ENCODE measurements around the gene MFN2.
"Not testable (repeated sequence)": the region's sequence is repeated elsewhere in the genome, so short reads cannot be mapped to it uniquely, and the experiment has no call there.

The MFN2 gene

DNA sequence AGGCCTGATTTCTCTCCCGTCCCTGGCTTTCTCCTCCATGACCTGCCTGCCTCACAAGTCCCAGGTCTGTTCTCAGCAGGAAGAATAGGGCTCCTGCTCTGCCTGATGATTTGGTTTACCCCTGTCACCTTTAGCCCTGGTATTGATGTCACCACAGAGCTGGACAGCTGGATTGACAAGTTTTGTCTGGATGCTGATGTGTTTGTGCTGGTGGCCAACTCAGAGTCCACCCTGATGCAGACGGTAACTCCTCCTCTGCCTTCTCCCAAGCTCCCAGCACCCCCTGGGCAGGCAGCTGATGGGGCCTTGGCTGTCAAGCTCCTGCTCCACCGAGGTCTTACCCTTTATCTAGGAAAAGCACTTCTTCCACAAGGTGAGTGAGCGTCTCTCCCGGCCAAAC lies 18.4 kb downstream of the MFN2 start:
- no peak for DNase-seq (ENCODE audit: low read depth, low spot score)

DNA sequence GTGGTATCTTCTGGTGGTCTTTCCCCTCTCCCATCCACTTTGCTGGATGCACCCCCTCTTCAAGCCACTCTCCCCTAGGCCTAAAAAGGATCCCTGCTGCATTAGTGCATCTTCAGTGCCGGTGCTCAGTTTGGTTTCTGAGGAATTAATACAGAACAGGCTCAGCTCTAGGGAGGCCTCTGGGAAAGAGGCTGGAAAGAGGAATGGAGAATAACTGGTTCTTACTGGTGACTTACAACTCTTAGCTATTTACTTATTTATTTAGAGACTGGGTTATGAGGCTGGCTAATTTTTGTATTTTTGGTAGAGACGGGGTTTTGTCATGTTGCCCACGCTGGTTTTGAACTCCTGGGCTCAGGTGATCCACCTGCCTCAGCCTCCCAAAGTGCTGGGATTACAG lies 19.0 kb downstream of the MFN2 start:
- no peak for DNase-seq (ENCODE audit: low read depth, low spot score)

GRCh38 chr1:12001249-12001917 lies 21.1 kb downstream of the MFN2 start:
- no peak for DNase-seq (ENCODE audit: low read depth, low spot score)

DNA sequence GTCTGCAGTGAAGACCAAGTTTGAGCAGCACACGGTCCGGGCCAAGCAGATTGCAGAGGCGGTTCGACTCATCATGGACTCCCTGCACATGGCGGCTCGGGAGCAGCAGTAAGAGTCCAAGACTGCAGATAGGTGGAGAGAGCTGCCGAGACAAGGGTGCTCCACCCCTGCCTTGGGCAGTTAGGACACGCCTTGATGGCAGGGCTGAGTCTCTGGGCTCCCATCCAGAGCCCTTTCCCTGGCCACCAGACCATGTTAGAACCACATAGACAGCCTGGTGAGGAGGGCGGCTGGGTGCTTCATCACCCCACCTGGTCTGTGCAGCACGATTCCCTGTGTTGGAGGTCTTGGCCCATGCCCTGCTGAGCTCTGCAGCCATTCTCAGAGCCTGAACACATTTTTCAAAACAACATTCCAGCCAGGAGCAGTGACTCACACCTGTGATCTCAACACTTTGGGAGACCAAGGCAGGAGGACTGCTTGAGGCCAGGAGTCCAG lies 21.8 kb downstream of the MFN2 start:
- DNase-seq (ENCODE audit: low read depth, low spot score), result no peak

DNA sequence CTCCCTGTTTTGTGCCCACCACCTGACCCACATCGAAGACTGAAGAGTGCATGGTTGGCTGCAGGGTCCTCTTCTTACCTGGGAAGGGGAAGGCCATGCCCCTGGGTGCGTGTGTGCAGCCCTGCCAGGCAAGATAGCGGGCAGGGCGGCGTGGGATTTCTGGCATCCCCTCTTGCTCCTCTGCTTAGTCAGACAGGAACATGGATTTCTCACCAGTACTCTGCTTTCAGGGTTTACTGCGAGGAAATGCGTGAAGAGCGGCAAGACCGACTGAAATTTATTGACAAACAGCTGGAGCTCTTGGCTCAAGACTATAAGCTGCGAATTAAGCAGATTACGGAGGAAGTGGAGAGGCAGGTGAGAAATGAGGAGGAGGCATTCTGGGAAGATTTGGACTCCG lies 23.5 kb downstream of the MFN2 start:
- no peak for DNase-seq (ENCODE audit: low read depth, low spot score)

GRCh38 chr1:12005488-12006166 lies 25.4 kb downstream of the MFN2 start:
- DNase-seq (ENCODE audit: low read depth, low spot score), result no peak

DNA sequence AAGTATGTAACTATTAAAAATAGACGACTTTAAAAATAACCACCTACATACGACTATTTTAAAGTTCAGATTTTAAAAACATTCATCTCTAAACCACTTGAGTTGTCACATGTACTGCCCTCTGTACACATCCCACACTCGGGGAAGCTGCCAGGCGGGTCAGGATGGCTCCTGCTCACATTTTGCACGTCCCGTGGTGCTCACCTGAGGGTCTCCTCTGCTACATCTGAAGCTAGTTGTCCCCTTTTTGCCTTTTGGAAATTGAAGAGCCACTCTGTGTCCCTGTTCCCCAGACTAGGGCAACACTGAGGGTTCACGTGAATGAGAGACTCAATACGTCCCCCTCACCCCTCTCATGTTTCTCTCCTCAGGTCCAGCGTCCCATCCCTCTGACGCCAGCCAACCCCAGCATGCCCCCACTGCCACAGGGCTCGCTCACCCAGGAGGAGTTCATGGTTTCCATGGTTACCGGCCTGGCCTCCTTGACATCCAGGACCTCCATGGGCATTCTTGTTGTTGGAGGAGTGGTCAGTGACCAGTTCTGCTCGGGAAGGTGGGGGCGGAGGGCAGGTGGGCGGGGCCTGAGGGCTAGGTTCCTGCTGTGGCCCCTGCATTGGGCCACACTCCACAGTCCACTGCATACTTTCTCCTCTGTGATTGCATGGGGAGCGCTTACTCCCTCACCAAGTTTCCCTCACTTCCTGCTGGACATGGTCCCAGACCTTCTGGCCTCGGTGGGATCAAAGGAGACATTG lies 26.1 kb downstream of the MFN2 start:
- DNase-seq (ENCODE audit: low read depth, low spot score), result no peak

GRCh38 chr1:12007204-12007603 lies 27.0 kb downstream of the MFN2 start:
- no peak for DNase-seq (ENCODE audit: low read depth, low spot score)

DNA sequence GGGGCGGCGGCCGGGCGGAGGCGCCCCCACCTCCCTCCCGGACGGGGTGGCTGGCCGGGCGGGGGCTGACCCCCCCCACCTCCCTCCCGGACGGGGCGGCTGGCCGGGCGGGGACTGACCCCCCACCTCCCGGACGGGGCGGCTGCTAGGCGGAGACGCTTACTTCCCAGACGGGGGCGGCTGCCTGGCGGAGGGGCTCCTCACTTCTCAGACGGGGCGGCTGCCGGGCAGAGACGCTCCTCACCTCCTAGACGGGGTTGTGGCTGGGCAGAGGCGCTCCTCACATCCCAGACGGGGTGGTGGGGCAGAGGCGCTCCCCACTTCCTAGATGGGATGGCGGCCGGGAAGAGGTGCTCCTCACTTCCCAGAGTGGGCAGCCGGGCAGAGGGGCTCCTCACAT lies 28.1 kb downstream of the MFN2 start:
- DNase-seq (ENCODE audit: low read depth, low spot score), result not testable (repeated sequence)

DNA sequence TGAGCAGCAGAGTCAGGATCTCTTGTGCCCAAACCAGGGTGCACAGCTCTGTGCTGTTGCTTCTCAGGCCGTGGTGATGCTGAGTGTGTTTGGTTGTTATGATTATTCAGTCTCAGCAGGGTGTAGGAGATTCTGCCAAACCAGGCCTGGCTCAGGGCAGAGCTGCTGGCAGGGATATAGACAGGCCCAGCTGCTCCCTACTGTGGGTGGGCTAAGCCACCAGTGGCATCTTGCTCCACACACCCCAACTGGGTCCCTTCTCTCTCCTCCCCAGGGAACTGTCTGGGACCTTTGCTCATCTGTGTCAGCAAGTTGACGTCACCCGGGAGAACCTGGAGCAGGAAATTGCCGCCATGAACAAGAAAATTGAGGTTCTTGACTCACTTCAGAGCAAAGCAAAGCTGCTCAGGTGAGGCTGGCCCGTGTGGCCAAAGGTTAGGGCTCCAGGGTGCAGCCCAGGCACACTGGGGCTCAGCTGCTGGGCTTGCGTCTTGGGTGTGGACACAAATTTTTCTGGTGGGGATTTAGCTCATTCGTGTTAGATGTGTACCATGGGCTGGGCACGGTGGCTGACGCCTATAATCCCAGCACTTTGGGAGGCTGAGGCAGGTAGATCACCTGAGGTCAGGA lies 29.2 kb downstream of the MFN2 start:
- DNase-seq (ENCODE audit: low read depth, low spot score), result no peak

DNA sequence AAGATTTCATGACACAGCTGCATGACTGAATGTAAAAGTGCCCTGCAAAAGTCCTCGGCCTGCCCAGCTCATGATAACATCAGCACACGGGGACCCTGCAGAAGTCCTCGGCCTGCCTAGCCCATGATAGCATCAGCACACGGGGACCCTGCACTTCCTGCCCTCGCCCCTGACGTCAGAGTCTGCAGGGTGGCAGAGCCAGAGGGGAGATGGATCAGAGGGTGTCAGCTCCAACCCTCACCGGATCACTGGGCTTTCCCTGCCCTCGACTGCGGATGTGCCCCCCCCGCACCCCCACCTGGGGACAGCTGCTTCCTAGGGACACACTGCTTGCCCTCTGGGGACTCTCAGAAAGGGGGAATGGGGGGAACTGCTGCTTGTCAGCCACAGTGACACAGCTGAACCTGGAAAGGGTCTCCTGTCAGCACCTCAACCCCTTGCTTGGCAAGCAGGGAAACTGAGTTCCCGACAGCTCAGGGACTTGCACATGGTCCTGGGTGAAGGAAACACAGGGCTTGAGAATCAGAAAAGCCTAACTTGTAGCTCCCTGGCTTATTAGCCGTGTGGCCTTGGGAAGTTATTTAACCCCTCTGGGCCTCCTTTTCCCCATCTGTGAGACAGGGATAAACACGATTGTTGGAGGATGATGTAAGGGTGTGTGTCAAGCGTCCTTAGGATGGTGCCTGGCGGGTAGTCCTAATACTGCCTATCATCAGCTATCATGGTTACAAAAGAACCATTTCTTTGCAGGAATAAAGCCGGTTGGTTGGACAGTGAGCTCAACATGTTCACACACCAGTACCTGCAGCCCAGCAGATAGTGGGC lies 30.7 kb downstream of the MFN2 start:
- DNase-seq (ENCODE audit: low read depth, low spot score), result no peak

GRCh38 chr1:12011998-12012397 lies 31.8 kb downstream of the MFN2 start:
- no peak for DNase-seq (ENCODE audit: low read depth, low spot score)

- DNase-seq (ENCODE audit: low read depth, low spot score), result no peak
Observed at GRCh38 chr1:12012560-12013316, 32.5 kb downstream of the MFN2 start.

DNA sequence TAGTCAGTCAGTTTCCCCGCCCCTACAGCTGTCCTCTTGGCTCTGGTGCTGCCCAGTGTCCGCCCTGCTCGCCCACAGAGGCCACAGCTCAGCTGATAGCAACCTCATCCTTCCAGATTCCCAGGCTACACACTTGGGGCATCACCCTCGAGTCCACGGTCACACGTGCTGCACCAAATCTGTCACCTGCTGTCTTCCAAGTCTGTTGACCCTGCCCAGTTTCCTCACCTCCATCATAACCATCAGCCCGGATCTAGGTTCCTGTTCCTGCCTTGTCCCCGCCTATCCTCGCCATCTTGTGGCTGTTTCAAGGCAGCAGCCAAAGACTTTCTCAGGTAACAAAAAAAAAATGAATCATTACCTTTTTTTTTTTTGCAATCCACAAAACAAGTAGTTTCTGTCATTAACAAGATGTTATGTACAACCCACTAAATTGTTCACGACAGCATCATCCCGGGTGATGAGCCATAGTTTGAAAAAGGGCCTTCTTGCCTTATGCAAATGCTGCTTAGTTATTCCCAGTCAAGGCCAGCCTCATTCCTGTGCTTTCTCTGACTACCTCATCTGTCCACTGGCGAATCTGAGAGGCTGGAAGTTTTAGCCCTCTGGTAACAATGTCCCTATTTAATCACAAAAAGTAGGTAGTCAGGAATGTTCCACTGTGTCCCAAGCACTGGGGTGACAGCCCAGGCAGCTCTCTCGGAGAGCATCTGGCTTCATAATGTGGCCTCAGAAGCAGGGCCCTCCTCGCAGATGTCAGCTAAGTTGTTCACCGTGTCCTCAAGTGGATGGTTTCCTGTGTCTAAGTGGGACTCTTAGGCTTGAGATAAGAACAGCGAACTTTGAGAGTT lies 34.1 kb downstream of the MFN2 start:
- no peak for DNase-seq (ENCODE audit: low read depth, low spot score)

- no peak for DNase-seq (ENCODE audit: low read depth, low spot score)
Observed at GRCh38 chr1:12015001-12015491, 34.8 kb downstream of the MFN2 start.

DNA sequence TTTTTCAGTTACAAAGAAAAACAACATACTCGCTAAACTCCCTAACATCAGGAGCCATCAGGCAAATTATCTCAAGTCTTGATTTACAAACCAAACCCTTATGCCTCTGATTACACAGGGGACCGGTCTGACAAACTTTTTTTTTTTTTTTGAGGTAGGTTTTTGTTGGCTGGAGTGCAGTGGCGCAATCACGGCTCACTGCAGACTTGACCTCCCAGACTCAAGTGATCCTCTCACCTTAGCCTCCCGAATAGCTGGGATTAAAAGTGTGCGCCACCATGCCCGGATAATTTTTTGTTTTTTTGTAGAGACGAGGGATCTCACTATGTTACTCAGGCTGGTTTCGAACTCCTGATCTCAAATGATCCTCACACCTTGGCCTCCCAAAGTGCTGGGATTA lies 35.3 kb downstream of the MFN2 start:
- DNase-seq (ENCODE audit: low read depth, low spot score), result no peak

- DNase-seq (ENCODE audit: low read depth, low spot score), result no peak
Observed at GRCh38 chr1:12016182-12016581, 35.9 kb downstream of the MFN2 start.

GRCh38 chr1:12019858-12020509 lies 39.7 kb downstream of the MFN2 start:
- DNase-seq (ENCODE audit: low read depth, low spot score), result no peak

GRCh38 chr1:12021616-12022015 lies 41.4 kb downstream of the MFN2 start:
- no peak for DNase-seq (ENCODE audit: low read depth, low spot score)
